HepG2 (cell line): Measurements from ENCODE around the gene NNAT. TPM values are rescaled to one million over a fixed set of nuclear protein-coding genes. Genes with fewer than 3 reads are reported as not detected.

Source experiments
- ATAC-seq: fragments of 200-7000 bp; cut with Tn5 transposase; 3 replicates; pipeline ENCODE4 v1.9.1; 2020; ENCODE audit warnings: mild to moderate bottlenecking, moderate library complexity
- BruUV-seq: library from RNA; stranded (reverse); fragments of 400-500 nt; replicated peaks from 2 replicates; lab custom pipeline; 2021; lab: Mats Ljungman, UMichigan
- CTCF ChIA-PET: fragments of 300-600 bp; formaldehyde crosslinking; extraction: SDS; loops from one replicate; lab custom pipeline; 2021; ENCODE audit warnings: low total read pairs, inconsistent platforms, low intra/inter-chr PET ratio; lab: Yijun Ruan, JAX
- POLR2A ChIA-PET: fragments of 350-600 bp; sonication (Branson Sonifier 250); formaldehyde crosslinking; loops from one replicate; lab custom pipeline; 2020; ENCODE audit warnings: antibody characterized with exemption, inconsistent platforms; lab: Yijun Ruan, JAX
- DNase-seq: peaks from one replicate; pipeline ENCODE4 v3.0.0-alpha.2; 2015; ENCODE audit warnings: low spot score
- FAIRE-seq: peaks from 3 replicates; lab custom pipeline; 2011; peaks lifted over from hg19 to GRCh38; lab: Jason Lieb, UNC
- H2AFZ ChIP-seq: one replicate; pipeline ENCODE4 v1.6.1; 2011; ENCODE audit warnings: low read length, inconsistent platforms
- H3K27ac ChIP-seq: fragments of 300-600 bp; 3 replicates; pipeline ENCODE4 v1.8.0; 2011; ENCODE audit warnings: mixed run types, mild to moderate bottlenecking, mixed read lengths, low read length, inconsistent platforms; ENCODE audit not compliant: insufficient read depth; ENCODE audit errors: extremely low read length
- H3K27me3 ChIP-seq, 2 experiments: fragments of 200-600 bp in 1 of 2; 2 replicates in 1 of 2; 3 replicates in 1 of 2; pipeline versions ENCODE4 v1.6.0 to v1.8.0; 2011; ENCODE audit warnings: low read length in 2 of 2, mild to moderate bottlenecking in 2 of 2, moderate library complexity in 2 of 2, inconsistent platforms in 1 of 2; ENCODE audit not compliant: insufficient read depth in 2 of 2, control insufficient read depth in 1 of 2
- H3K36me3 ChIP-seq, 2 experiments: fragments of 200-600 bp in 1 of 2; replicated peaks in 1 of 2; 2 replicates in 1 of 2; 3 replicates in 1 of 2; pipeline versions ENCODE4 v1.5.1 to v1.8.0; 2011; ENCODE audit warnings: low read length in 2 of 2, inconsistent platforms in 1 of 2; ENCODE audit not compliant: insufficient read depth in 2 of 2, control insufficient read depth in 1 of 2
- H3K4me1 ChIP-seq: 2 replicates; pipeline ENCODE4 v1.5.1; 2012; ENCODE audit warnings: low read length, inconsistent platforms; ENCODE audit not compliant: insufficient read depth
- H3K4me2 ChIP-seq: 2 replicates; pipeline ENCODE4 v1.6.0; 2011; ENCODE audit warnings: low read depth, low read length, inconsistent platforms
- H3K4me3 ChIP-seq, 3 experiments: fragments of 200-600 bp in 1 of 3; sonication (generic), shearing (Covaris generic) in 1 of 3; replicated peaks in 1 of 3; 2 replicates each; pipeline ENCODE4 v1.5.1; 2011 to 2016; ENCODE audit warnings: low read length in 3 of 3, inconsistent platforms in 2 of 3, low read depth in 2 of 3, mild to moderate bottlenecking in 2 of 3, control low read depth in 1 of 3, mixed read lengths in 1 of 3; ENCODE audit not compliant: insufficient read depth in 1 of 3
- H3K79me2 ChIP-seq: one replicate; pipeline ENCODE4 v1.6.1; 2011; ENCODE audit warnings: low read length, inconsistent platforms; ENCODE audit not compliant: insufficient read depth
- H3K9ac ChIP-seq: 2 replicates; pipeline ENCODE4 v1.6.0; 2011; ENCODE audit warnings: mild to moderate bottlenecking, low read depth, low read length, inconsistent platforms; ENCODE audit not compliant: insufficient read depth
- H3K9me3 ChIP-seq: 2 replicates; pipeline ENCODE4 v1.5.1; 2012; ENCODE audit warnings: mild to moderate bottlenecking, low read length
- H4K20me1 ChIP-seq: 2 replicates; pipeline ENCODE4 v1.6.0; 2011; ENCODE audit warnings: inconsistent platforms, mild to moderate bottlenecking, low read length, moderate library complexity; ENCODE audit not compliant: insufficient read depth
- FUBP1 ChIP-seq: sonication (generic); formaldehyde crosslinking; IDR thresholded peaks from 2 replicates; pipeline ENCODE4 v1.5.1; 2020; ENCODE audit warnings: missing genetic modification reagents, mild to moderate bottlenecking, borderline replicate concordance
- MED8 ChIP-seq: sonication (generic); formaldehyde crosslinking; IDR thresholded peaks from 2 replicates; pipeline ENCODE4 v1.8.1; 2023; ENCODE audit warnings: mild to moderate bottlenecking, missing genetic modification reagents; ENCODE audit not compliant: insufficient replicate concordance
- MZF1 ChIP-seq: sonication (generic); formaldehyde crosslinking; IDR thresholded peaks from 2 replicates; pipeline ENCODE4 v1.8.1; 2023; ENCODE audit warnings: mild to moderate bottlenecking, missing genetic modification reagents, borderline replicate concordance
- PHF5A ChIP-seq: IDR thresholded peaks from one replicate; pipeline ENCODE4 v1.6.1; 2018; ENCODE audit warnings: low read depth, missing genetic modification reagents; ENCODE audit not compliant: unreplicated experiment
- POLR2A ChIP-seq, 2 experiments: IDR thresholded peaks; 2 replicates each; pipeline ENCODE4 v1.6.1; 2011; ENCODE audit warnings: low read depth in 2 of 2, low read length in 2 of 2, mild to moderate bottlenecking in 1 of 2, moderate library complexity in 1 of 2; ENCODE audit not compliant: insufficient read depth in 1 of 2
- PRPF4 ChIP-seq: fragments of 200-400 bp; formaldehyde crosslinking; IDR thresholded peaks from 2 replicates; pipeline ENCODE4 v1.6.1; 2016; ENCODE audit warnings: low read length, low read depth; ENCODE audit not compliant: poor library complexity, severe bottlenecking
- REST ChIP-seq, 2 experiments: IDR thresholded peaks; 2 replicates each; pipeline ENCODE4 v1.6.1; 2011 to 2012; ENCODE audit warnings: low read length in 2 of 2, borderline replicate concordance in 1 of 2, low read depth in 1 of 2, mild to moderate bottlenecking in 1 of 2, moderate library complexity in 1 of 2
- SMAD3 ChIP-seq: sonication (generic); formaldehyde crosslinking; IDR thresholded peaks from 2 replicates; pipeline ENCODE4 v1.4.0; 2020; ENCODE audit warnings: missing genetic modification reagents
- SOX6 ChIP-seq, 2 experiments: fragments of 450-650 bp in 1 of 2; sonication (generic) in 1 of 2; formaldehyde crosslinking in 1 of 2; IDR thresholded peaks; 2 replicates each; pipeline versions ENCODE4 v1.4.0 to v1.6.1; 2017 to 2020; ENCODE audit warnings: antibody characterized with exemption in 1 of 2, mild to moderate bottlenecking in 1 of 2, missing genetic modification reagents in 1 of 2
- ZBTB7A ChIP-seq: sonication (generic); formaldehyde crosslinking; IDR thresholded peaks from 2 replicates; pipeline ENCODE4 v1.8.0; 2022; ENCODE audit warnings: mild to moderate bottlenecking, missing genetic modification reagents
- ZNF326 ChIP-seq: sonication (generic); formaldehyde crosslinking; IDR thresholded peaks from 2 replicates; pipeline ENCODE4 v1.4.0; 2020; ENCODE audit warnings: missing genetic modification reagents, borderline replicate concordance
- ZNF329 ChIP-seq: sonication (generic); formaldehyde crosslinking; IDR thresholded peaks from 2 replicates; pipeline ENCODE4 v1.9.0; 2021; ENCODE audit warnings: low read depth, mild to moderate bottlenecking, missing genetic modification reagents
- ZNF674 ChIP-seq: sonication (generic); formaldehyde crosslinking; IDR thresholded peaks from 2 replicates; pipeline ENCODE4 v1.5.0; 2020; ENCODE audit warnings: low read depth, mild to moderate bottlenecking, missing genetic modification reagents
- WGBS: methylation state at CpG from one replicate; pipeline ENCODE4 v1.1.6; 2017; ENCODE audit warnings: low lambda C conversion rate; 5-methylcytosine and 5-hydroxymethylcytosine counted together
- in situ Hi-C: cut with HindIII; loops from 2 replicates; pipeline ENCODE4 v1.10.0; 2017; ENCODE audit warnings: low pct_unique_long_range_greater_than_20kb; ENCODE audit not compliant: extremely low pct_ligation_motif_present
- intact Hi-C: fragments of 100-400 bp; cut with micrococcal nuclease; formaldehyde crosslinking; loops from one replicate; pipeline ENCODE4 v1.10.0; 2022; ENCODE audit not compliant: unreplicated experiment
- polyA plus RNA-seq, 8 experiments: library from polyadenylated mRNA; depleted of rRNA in 3 of 8; stranded (reverse) in 7 of 8; unstranded in 1 of 8; fragments of >200 nt; fragmentation: Illumina TruSeq in 4 of 8; extraction: Trizol in 4 of 8; gene quantifications; 2 replicates each; pipeline versions ENCODE4 v1.2.1 to v1.2.3, GENCODE V29; 2011 to 2016; ENCODE audit warnings: low read depth in 4 of 8, missing spikeins in 1 of 8, mixed read lengths in 1 of 8; ENCODE audit not compliant: insufficient read depth in 1 of 8
- total RNA-seq, 5 experiments: library from RNA; depleted of rRNA; stranded (reverse); fragments of >200 nt; fragmentation: Illumina TruSeq; extraction: Trizol; gene quantifications; 2 replicates each; pipeline ENCODE4 v1.2.3, GENCODE V29; 2016; ENCODE audit warnings: low read depth in 1 of 5
- TF ChIP-seq, protein P1 (sequence below): IDR thresholded peaks from 2 replicates; pipeline ENCODE4 v1.4.0; 2020; ENCODE audit warnings: mild to moderate bottlenecking, missing genetic modification reagents

Gene NNAT
- total and polyA plus RNA-seq, 2 of the 13 experiments (the other 11 are each of a cell fraction or from before 2014, with no cell fraction given), result not detected

- TF ChIP-seq REST (IDR thresholded peaks at IDR 0.05; ENCODE audit: borderline replicate concordance in 1 of 2, low read depth in 1 of 2, low read length in 2 of 2) (no peak), SOX6 (IDR thresholded peaks at IDR 0.05) (no peak), SOX6 (CRISPR knock-in tag; IDR thresholded peaks at IDR 0.05) (no peak), POLR2A (IDR thresholded peaks at IDR 0.05; ENCODE audit: insufficient read depth in 1 of 2, low read depth in 2 of 2, low read length in 2 of 2) (no peak), FUBP1 (CRISPR knock-in tag) (no peak), ZNF674 (no peak), MZF1 (CRISPR knock-in tag) (no peak)
- TF ChIP-seq, all 625 proteins: peak for 0
Measured at GRCh38 chr20:37477041-37477440, 44.0 kb upstream of the NNAT start (continued).

- Histone ChIP-seq H3K36me3 (no peaks in the 10 kb centered on the region), H3K27ac (no peak overlapping the region), H3K27me3 (peaks cover 2 to 34% of the 10 kb centered on the region in 2 experiments; a peak in 4 of 5 replicates), H3K4me2 (no peak overlapping the region), H3K79me2 (no peaks in the 10 kb centered on the region), H3K9ac (no peak overlapping the region), H3K4me1 (no peaks in the 10 kb centered on the region), H4K20me1 (no peaks in the 10 kb centered on the region), H3K9me3 (no peaks in the 10 kb centered on the region), H2AFZ (no peak overlapping the region), H3K4me3 (no peak overlapping the region)
- CTCF ChIA-PET, result no interaction called here
- intact Hi-C loops, result no loop called here
- POLR2A ChIA-PET, result no interaction called here
- FAIRE-seq (no peak), DNase-seq (no peak), ATAC-seq (no peak; the same call in 2 of the 3 replicates)
- in situ Hi-C loops, result no loop called here
- no TSS peak for BruUV-seq
- 42% methylated on average over 6 of the region's 6 CpGs for WGBS
- TF ChIP-seq SMAD3 (CRISPR knock-in tag) (no peak), ZNF329 (no peak), PRPF4 (no peak), ZNF326 (CRISPR knock-in tag) (no peak), PHF5A (no peak), ZBTB7A (CRISPR knock-in tag) (no peak), MED8 (CRISPR knock-in tag) (no peak)
- TF ChIP-seq, protein P1, sequence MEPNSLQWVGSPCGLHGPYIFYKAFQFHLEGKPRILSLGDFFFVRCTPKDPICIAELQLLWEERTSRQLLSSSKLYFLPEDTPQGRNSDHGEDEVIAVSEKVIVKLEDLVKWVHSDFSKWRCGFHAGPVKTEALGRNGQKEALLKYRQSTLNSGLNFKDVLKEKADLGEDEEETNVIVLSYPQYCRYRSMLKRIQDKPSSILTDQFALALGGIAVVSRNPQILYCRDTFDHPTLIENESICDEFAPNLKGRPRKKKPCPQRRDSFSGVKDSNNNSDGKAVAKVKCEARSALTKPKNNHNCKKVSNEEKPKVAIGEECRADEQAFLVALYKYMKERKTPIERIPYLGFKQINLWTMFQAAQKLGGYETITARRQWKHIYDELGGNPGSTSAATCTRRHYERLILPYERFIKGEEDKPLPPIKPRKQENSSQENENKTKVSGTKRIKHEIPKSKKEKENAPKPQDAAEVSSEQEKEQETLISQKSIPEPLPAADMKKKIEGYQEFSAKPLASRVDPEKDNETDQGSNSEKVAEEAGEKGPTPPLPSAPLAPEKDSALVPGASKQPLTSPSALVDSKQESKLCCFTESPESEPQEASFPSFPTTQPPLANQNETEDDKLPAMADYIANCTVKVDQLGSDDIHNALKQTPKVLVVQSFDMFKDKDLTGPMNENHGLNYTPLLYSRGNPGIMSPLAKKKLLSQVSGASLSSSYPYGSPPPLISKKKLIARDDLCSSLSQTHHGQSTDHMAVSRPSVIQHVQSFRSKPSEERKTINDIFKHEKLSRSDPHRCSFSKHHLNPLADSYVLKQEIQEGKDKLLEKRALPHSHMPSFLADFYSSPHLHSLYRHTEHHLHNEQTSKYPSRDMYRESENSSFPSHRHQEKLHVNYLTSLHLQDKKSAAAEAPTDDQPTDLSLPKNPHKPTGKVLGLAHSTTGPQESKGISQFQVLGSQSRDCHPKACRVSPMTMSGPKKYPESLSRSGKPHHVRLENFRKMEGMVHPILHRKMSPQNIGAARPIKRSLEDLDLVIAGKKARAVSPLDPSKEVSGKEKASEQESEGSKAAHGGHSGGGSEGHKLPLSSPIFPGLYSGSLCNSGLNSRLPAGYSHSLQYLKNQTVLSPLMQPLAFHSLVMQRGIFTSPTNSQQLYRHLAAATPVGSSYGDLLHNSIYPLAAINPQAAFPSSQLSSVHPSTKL, result no peak
Measured at GRCh38 chr20:37479266-37479665, 41.8 kb upstream of the NNAT start.
